Metanephros (tissue), 1 donor: ENCODE data around the gene MAB21L1. TPM values are rescaled to one million over a fixed set of nuclear protein-coding genes. Genes with fewer than 3 reads are reported as not detected.

Experiments
- total RNA-seq: library from RNA; depleted of rRNA; stranded (reverse); fragments of >200 nt; gene quantifications from one replicate; pipeline ENCODE4 v1.2.3, GENCODE V29; 2014

The MAB21L1 gene
- 0.53 TPM for total RNA-seq

DNA sequence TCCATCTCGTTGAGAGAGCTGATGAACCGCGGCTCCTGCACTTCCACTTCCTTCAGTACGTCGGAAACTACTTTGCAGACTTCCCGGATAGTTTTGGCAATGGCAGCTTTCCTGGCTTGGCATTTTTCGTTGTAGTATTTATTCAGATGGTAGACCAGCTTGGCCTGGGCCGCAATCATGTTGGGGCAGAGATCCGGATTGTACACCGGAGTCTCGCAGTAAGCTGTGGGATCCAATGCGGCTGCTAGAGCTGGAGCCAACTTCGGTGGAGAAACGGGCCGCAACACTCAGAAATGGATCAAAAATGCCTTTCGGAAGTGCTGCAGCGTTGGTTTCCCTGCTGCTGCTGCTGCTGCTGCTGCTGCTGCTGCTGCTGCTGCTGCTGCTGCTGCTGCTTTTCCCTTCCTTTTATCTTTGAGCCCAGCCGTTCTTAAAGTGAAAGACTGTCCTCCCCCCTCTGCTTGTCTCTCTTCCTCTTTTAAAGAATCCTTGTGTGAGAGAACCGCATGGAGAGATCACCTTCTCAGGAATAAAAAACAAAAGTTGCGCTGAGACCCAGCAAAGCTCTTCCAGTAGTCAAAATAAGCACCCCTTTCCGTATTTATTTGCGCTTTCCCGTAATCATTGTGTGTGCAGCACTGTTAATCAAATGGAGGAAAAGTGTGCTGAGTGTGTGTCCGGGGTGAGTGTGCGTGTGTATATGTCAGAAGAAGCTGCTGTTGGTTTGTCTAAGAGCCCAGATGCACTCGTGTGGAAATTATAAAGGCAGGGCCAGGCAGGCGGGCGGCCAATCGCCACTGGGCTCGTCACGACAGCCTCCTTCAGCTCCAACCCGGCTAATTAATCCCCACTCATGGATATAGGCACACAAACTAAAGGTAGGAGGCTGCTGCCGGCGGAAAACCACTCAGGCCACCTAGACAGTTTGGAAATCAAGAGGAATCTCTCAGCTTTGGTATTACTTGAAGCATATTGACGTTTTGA lies at the start of gene MAB21L1:
Gene MAB21L1, minus strand, starts transcription at position 730 of the 984 bp plus-strand sequence. Its CDS starts 551 bp downstream, at position 179.

